Chondrocyte (in vitro differentiated cells): ENCODE measurements around the gene FRMD7. TPM values are rescaled to one million over a fixed set of nuclear protein-coding genes. Genes with fewer than 3 reads are reported as not detected.
"Not testable (repeated sequence)": the region's sequence is repeated elsewhere in the genome, so short reads cannot be mapped to it uniquely, and the experiment has no call there.

Experiments used
- DNase-seq: peaks from one replicate; pipeline ENCODE4 v3.0.0; 2021; ENCODE audit warnings: mixed read lengths, low spot score
- H3K27ac Mint-ChIP-seq: one replicate; pipeline ENCODE4 v1.8.0; 2021; ENCODE audit warnings: mild to moderate bottlenecking, moderate library complexity, mixed read lengths; ENCODE audit not compliant: unreplicated experiment
- H3K27me3 Mint-ChIP-seq: 2 replicates; pipeline ENCODE4 v1.8.0; 2021; ENCODE audit warnings: low read depth, mixed read lengths
- H3K36me3 Mint-ChIP-seq: 2 replicates; pipeline ENCODE4 v1.8.0; 2021; ENCODE audit warnings: low read depth, mixed read lengths
- H3K4me1 Mint-ChIP-seq: 2 replicates; pipeline ENCODE4 v1.8.0; 2021; ENCODE audit warnings: low read depth, mild to moderate bottlenecking, mixed read lengths
- H3K4me3 Mint-ChIP-seq: one replicate; pipeline ENCODE4 v1.8.0; 2021; ENCODE audit warnings: mild to moderate bottlenecking, moderate library complexity, mixed read lengths; ENCODE audit not compliant: unreplicated experiment
- H3K9me3 Mint-ChIP-seq: 2 replicates; pipeline ENCODE4 v1.8.0; 2021; ENCODE audit warnings: low read depth, mixed read lengths
- CTCF ChIP-seq: fragments of 200-600 bp; sonication (generic); IDR thresholded peaks from 2 replicates; pipeline ENCODE4 v1.5.0; 2021; ENCODE audit warnings: antibody characterized with exemption, mild to moderate bottlenecking, moderate library complexity
- total RNA-seq: library from RNA; stranded (reverse); gene quantifications from 3 replicates; pipeline ENCODE4 v1.2.1, GENCODE V29; 2021

Gene FRMD7
- total RNA-seq, 1 donor from 2014 or later, result 0.25 TPM

GRCh38 chrX:132165651-132166050 lies 37.8 kb upstream of the FRMD7 start:
- no peaks in the 10 kb centered on the region for H3K36me3 Mint-ChIP-seq
- peak overlapping the region; percentile 33 for H3K27ac Mint-ChIP-seq
- no peak for DNase-seq
- no peak overlapping the region for H3K4me3 Mint-ChIP-seq
- peaks cover 4% of the 10 kb centered on the region for H3K4me1 Mint-ChIP-seq
- H3K27me3 Mint-ChIP-seq, result no peaks in the 10 kb centered on the region
- peaks cover 16% of the 10 kb centered on the region for H3K9me3 Mint-ChIP-seq
- no peak for TF ChIP-seq CTCF

DNA sequence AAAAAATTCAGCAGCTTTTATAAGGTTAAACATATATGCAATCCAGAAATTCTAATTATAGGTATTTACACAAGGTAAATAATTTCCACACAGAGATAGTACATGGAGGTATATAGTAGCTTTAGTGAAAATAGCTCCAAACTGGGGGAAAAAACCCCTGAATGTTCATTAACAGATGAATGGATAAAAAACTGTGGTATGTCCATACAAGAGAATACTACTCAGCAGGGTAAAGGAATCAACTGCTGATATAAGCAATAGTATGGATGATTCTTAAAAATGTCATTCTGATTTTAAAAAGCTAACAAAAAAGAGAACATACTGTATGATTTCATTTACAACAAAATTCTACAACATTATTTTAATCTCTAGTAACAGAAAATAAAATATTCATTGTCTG lies 37.2 kb upstream of the FRMD7 start:
- H3K9me3 Mint-ChIP-seq, result peaks cover 16% of the 10 kb centered on the region
- TF ChIP-seq CTCF, result no peak
- no peak for DNase-seq
- H3K4me1 Mint-ChIP-seq, result peaks cover 4% of the 10 kb centered on the region
- no peaks in the 10 kb centered on the region for H3K27me3 Mint-ChIP-seq
- no peaks in the 10 kb centered on the region for H3K36me3 Mint-ChIP-seq
- H3K4me3 Mint-ChIP-seq, result no peak overlapping the region
- H3K27ac Mint-ChIP-seq, result no peak overlapping the region

GRCh38 chrX:132163094-132163493 lies 35.3 kb upstream of the FRMD7 start:
- H3K27ac Mint-ChIP-seq, H3K4me1 Mint-ChIP-seq, H3K27me3 Mint-ChIP-seq, DNase-seq, H3K36me3 Mint-ChIP-seq, H3K4me3 Mint-ChIP-seq: not testable (repeated sequence)
- peaks cover 21% of the 10 kb centered on the region for H3K9me3 Mint-ChIP-seq

GRCh38 chrX:132153166-132153565 lies 25.3 kb upstream of the FRMD7 start:
- Mint-ChIP-seq H3K27me3 (peaks cover 2% of the 10 kb centered on the region), H3K27ac (no peak overlapping the region), H3K9me3 (no peaks in the 10 kb centered on the region), H3K4me1 (no peaks in the 10 kb centered on the region), H3K4me3 (no peak overlapping the region), H3K36me3 (no peaks in the 10 kb centered on the region)
- no peak for DNase-seq
- TF ChIP-seq CTCF, result no peak

DNA sequence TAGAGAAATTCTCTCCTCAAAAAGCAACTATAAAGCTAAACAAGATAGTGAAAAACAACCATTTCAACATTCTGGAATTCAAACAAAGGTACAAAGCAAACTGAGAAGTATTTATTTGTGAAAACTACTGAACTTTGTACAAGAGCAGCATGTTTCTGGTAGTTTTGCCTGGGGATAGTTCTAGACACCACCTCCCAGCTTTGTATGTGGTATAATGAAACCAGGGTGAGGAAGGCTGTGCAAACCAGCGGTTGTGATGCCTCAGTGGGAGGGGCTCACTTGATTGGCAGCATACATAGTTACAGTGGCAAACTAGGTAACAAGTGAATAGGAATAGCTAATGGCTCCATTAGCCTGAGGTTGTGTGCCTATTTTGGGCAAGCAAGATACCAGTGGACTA lies 18.6 kb upstream of the FRMD7 start:
- H3K36me3 Mint-ChIP-seq, result no peaks in the 10 kb centered on the region
- DNase-seq, result no peak
- peaks cover 3% of the 10 kb centered on the region for H3K4me1 Mint-ChIP-seq
- TF ChIP-seq CTCF, result no peak
- H3K4me3 Mint-ChIP-seq, result no peak overlapping the region
- no peak overlapping the region for H3K27ac Mint-ChIP-seq
- peaks cover 2% of the 10 kb centered on the region for H3K27me3 Mint-ChIP-seq
- H3K9me3 Mint-ChIP-seq, result no peaks in the 10 kb centered on the region

- Mint-ChIP-seq H3K27ac (no peak overlapping the region), H3K36me3 (no peaks in the 10 kb centered on the region), H3K27me3 (no peaks in the 10 kb centered on the region), H3K4me1 (peaks cover 3% of the 10 kb centered on the region), H3K9me3 (no peaks in the 10 kb centered on the region), H3K4me3 (no peak overlapping the region)
- DNase-seq, result no peak
- TF ChIP-seq CTCF, result no peak
Observed at GRCh38 chrX:132144061-132144460, 16.2 kb upstream of the FRMD7 start.
